IPS-18c (cell line): Measurements from ENCODE around the gene ALPL.

Source experiments
- H3K4me3 ChIP-seq: 2 replicates; pipeline ENCODE4 v1.7.0; 2013; ENCODE audit warnings: low read depth, mild to moderate bottlenecking, low read length, moderate library complexity; ENCODE audit not compliant: insufficient read depth
- H3K9me3 ChIP-seq: one replicate; pipeline ENCODE4 v1.6.1; 2013; ENCODE audit warnings: mild to moderate bottlenecking, low read length, moderate library complexity; ENCODE audit not compliant: control insufficient read depth, insufficient read depth

ALPL gene

GRCh38 chr1:21594935-21595897 is 86.0 kb downstream of the ALPL start:
- no peaks in the 10 kb centered on the region for H3K9me3 ChIP-seq
- H3K4me3 ChIP-seq = no peak overlapping the region

DNA sequence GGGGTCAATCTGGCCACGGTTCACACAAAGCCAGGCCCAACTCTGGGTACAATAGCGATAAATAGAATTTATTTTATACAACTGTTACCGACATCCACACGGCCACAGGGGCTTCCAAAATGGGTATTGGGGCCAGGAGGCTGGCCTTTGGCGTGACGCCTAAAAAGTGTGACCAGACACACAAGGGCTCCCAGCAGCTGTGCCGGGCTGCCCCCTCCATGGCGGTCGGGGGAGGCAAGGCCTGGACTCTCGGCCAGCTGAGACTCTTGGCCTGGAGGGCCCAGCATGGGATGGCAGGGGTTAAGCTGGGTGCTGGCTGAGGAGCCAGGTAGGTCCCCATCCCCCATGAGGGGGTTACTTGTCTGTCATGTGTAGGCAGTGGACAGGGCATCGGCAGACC is 87.0 kb downstream of the ALPL start:
- Histone ChIP-seq H3K4me3 (no peak overlapping the region), H3K9me3 (no peaks in the 10 kb centered on the region)

DNA sequence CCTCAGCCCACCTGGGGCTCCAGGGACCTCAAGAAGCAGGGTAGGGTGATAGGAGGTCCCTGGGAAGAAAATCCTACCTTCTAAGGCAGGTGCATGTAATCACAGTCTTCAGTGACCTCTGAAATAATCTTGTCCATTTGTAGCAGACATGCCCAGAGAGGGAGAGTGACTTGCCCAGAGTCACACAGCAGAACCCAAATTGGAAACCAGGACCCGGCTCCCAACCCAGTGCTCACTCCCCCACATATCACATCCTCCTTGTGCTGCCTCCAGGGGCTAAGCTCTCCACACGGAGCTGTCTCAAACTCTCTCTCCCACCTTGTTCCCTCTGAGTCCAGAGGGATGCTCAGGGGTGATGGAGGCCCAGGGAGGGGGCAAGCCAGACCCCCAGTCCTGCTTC is 87.4 kb downstream of the ALPL start:
- Histone ChIP-seq H3K9me3 (no peaks in the 10 kb centered on the region), H3K4me3 (no peak overlapping the region)

DNA sequence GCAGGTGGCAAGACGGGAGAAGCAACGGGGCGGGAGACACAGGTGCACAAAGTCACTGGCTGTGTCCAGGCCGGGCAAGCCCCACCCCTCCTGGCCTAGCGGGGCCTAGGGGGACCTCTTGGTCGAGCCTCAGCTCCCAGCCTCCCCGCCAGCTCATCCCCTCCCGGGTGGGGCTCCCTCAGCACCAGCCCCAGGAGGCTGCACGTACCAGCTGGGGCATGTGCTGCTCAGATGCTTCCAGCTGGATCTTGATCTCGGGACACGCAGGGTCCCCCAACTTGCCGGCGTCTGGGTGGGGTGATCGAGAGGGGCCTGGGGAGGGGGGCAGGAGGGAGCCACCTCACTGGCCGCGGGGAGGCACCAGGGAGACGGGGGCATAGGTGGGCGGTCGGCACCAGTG is 88.5 kb downstream of the ALPL start:
- Histone ChIP-seq H3K4me3 (no peak overlapping the region), H3K9me3 (no peaks in the 10 kb centered on the region)

- Histone ChIP-seq H3K4me3 (no peak overlapping the region), H3K9me3 (no peaks in the 10 kb centered on the region)
Measured at GRCh38 chr1:21598417-21598816, 89.2 kb downstream of the ALPL start.

DNA sequence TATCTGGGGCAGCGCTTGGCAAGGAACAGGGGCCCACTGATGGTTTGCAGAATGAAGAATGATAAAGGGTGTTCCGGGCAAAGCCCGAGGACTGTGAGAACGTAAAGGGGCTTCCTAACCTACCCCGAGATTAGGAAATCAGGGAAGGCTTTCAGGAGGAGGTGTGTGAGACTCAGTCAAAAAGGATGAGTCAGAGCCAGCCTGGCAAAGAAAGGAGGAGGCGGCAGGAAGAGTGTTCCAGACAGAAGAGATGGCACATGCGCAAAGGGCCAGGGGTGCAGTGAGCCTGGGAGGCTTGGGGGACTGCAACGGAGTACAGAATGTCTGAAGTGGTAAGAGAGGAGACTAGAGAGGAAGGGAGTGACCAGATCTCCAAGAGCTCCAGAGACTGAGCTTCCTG is 89.7 kb downstream of the ALPL start:
- Histone ChIP-seq H3K9me3 (no peaks in the 10 kb centered on the region), H3K4me3 (no peak overlapping the region)

DNA sequence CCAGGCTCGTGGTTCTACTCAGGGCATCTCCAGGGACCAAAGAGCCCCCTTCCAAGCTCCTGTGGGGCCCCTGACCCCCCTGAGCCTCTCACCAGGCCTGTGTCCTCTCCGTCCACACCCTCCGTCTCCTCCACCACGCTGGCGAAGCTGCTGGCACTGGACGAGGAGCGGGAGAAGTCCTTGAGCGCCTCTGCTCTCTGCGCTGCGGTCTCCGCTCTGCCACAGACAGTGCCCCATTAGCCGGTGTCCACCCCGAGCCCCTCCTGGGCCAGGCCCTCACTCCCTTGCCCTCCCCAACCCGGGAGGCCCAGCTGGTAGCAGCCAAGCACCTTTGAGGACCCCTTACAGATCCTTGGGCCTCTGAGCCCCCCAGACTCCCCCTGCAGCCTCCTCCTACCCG is 90.2 kb downstream of the ALPL start:
- no peak overlapping the region for H3K4me3 ChIP-seq

DNA sequence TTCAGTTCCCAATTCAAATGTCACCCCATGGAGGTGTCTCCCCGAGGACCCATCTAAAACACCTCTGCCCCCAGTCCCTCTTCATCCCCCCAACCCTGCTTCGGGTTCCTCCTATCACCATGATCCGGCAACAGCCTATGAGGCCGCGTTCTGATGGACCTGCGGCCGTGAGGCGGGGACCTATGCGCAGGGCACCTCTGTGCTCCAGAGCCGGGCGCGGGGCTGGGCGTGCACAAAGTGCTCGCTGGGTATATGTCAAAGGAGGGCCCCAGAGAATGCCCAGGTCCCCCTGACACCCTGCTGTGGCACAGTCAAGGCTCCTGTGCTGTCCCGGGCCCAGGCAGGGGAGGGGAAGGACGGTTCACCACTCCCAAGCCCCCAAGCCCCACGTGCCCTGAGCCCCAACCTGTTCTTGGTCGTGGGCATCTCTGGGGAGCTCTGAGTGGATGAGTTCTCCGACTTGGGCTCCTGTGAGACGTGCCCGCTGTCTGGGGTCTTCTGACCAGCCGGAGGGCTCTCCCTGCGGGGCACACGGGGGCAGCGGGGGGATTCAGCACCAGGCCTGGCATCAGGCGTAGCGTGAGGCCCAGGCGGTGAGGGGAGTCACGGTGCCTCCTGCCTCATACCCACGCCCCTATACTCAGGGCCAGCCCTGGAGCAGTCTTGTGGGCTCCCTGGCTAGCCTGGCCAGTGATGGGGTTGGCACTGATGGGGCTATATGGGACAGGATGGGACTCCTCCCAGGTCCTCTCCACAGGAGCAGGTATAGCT is 92.2 kb downstream of the ALPL start:
- Histone ChIP-seq H3K9me3 (no peaks in the 10 kb centered on the region), H3K4me3 (no peak overlapping the region)

More for the DNA sequence above, 90.2 kb downstream of the ALPL start:
- H3K9me3 ChIP-seq = no peaks in the 10 kb centered on the region

DNA sequence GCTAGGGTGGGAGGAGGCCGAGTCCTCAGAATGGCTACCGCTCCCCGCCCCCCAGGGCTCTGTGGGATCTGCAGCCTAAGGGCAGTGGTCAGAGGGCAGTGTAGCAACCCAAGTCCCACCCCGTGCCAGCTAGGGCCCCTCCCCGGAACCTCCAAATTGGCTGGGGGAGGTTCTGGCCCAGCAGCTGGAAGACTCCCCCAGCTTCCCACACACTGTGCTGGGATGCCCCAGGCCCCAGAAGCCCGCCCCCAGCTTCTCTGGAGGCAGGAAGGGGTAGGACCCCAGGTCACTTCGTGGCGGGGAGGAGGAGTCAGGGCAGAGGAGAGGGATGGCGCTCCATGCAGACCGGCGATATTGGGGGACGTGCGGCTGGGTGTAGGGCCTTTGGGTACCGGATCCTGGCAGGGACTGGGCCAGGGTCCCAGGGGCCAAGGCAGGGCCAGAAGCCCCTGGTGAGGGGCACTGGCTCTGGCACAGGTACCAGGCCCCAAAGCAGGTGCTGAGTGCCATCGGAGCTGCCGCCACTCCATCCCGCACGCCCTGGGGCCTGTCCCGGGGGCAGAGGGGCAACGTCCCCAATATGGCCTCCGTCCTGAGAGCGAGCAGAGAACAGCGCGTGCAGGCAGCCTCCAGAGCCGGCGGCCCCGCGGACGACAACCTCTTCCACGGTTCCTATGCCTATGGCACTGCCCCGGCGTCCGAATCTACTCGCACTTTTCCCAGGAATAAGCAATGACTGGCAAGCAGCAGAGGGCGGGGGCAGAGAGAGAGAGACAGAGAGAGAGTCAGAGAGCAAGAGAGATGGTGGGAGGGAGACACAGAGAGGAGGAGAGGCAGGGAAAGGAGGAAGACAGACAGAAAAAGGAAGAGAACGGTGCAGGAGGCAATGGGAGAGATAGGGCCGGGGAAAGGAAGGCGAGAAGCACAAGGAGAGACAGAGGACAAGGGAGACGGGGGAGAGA is 94.2 kb downstream of the ALPL start:
- Histone ChIP-seq H3K9me3 (no peaks in the 10 kb centered on the region), H3K4me3 (no peak overlapping the region)

- Histone ChIP-seq H3K9me3 (no peaks in the 10 kb centered on the region), H3K4me3 (no peak overlapping the region)
Measured at GRCh38 chr1:21604208-21604957, 95.2 kb downstream of the ALPL start.

- Histone ChIP-seq H3K9me3 (no peaks in the 10 kb centered on the region), H3K4me3 (no peak overlapping the region)
Measured at GRCh38 chr1:21605012-21605715, 95.9 kb downstream of the ALPL start.

DNA sequence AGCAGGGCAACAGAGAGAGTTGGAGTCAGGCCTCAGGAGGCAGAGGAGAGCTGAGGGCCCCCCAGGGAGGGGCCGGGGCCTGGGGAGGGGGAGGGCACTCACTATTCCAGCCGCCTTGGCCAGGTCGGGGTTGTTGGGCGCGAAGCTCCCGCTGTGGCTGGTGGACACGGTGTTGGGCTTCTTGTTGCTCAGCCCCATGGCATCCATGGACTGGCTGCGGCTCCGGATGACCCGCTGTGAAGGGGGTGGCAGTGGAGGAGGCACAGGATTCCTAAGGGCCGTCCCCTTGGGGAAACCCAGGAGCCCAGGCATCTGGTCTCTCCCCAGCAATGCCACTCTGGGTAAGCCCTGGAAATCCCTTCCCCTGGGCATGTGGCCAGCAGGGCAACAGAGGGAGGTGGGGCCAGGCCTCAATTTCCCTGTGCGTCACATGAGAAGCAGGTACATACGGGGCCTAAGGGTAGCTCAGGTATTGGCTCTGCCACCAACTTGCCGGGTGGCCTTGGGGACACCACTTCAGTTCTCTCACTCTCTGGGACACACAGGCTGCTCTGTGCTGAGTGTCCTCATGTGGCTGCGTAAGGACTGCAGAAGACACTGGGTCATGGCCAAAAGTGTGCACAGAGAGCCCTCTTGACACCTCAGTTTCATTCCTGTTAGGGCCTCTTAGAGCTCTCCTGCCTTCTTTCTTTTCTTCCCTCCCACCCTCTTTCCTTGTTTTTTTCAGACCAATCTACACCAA is 96.9 kb downstream of the ALPL start:
- H3K9me3 ChIP-seq = no peaks in the 10 kb centered on the region
- no peak overlapping the region for H3K4me3 ChIP-seq

- peak overlapping the region; percentile 38; the same call in 1 of the 2 replicates for H3K4me3 ChIP-seq
Measured at GRCh38 chr1:21607549-21608529, 98.6 kb downstream of the ALPL start.

GRCh38 chr1:21608798-21609197 is 99.6 kb downstream of the ALPL start:
- Histone ChIP-seq H3K9me3 (no peaks in the 10 kb centered on the region), H3K4me3 (no peak overlapping the region)

More at GRCh38 chr1:21607549-21608529, 98.6 kb downstream of the ALPL start:
- H3K9me3 ChIP-seq = no peaks in the 10 kb centered on the region
